Neural cell (in vitro differentiated cells): ENCODE results near the gene SLC22A14. TPM values are rescaled to one million over a fixed set of nuclear protein-coding genes. Genes with fewer than 3 reads are reported as not detected.

ENCODE experiments used
- H2AFZ ChIP-seq: fragments of 200-600, 300-800 bp; sonication (generic), shearing (Covaris generic); 2 replicates; pipeline ENCODE4 v1.6.0; 2014; ENCODE audit warnings: low read depth, mild to moderate bottlenecking, antibody characterized with exemption, low read length, moderate library complexity
- H3F3A ChIP-seq: fragments of 200-600 bp; shearing (Covaris generic); 2 replicates; pipeline ENCODE4 v1.6.1; 2016; ENCODE audit warnings: mild to moderate bottlenecking, moderate library complexity, mixed read lengths, antibody characterized with exemption, low read length; ENCODE audit not compliant: insufficient read depth, poor library complexity, severe bottlenecking
- H3K27ac ChIP-seq: fragments of 200-600, 300-800 bp; sonication (generic), shearing (Covaris generic); 2 replicates; pipeline ENCODE4 v1.5.1; 2014; ENCODE audit warnings: mild to moderate bottlenecking, low read length, moderate library complexity
- H3K27me3 ChIP-seq: fragments of 300-800, 200-600 bp; sonication (generic), shearing (Covaris generic); 2 replicates; pipeline ENCODE4 v1.6.0; 2014; ENCODE audit warnings: mild to moderate bottlenecking, low read depth, low read length, moderate library complexity; ENCODE audit not compliant: insufficient read depth
- H3K36me3 ChIP-seq: fragments of 300-800, 200-600 bp; sonication (generic), shearing (Covaris generic); 2 replicates; pipeline ENCODE4 v1.5.1; 2014; ENCODE audit warnings: mild to moderate bottlenecking, antibody characterized with exemption, low read length, moderate library complexity; ENCODE audit not compliant: insufficient read depth
- H3K4me2 ChIP-seq: fragments of 300-800, 200-600 bp; sonication (generic), shearing (Covaris generic); 2 replicates; pipeline ENCODE4 v1.6.0; 2014; ENCODE audit warnings: mild to moderate bottlenecking, low read length
- H3K4me3 ChIP-seq: fragments of 300-800, 200-600 bp; sonication (generic), shearing (Covaris generic); 2 replicates; pipeline ENCODE4 v1.5.1; 2014; ENCODE audit warnings: mild to moderate bottlenecking, low read length, moderate library complexity
- H3K79me2 ChIP-seq: fragments of 200-600 bp; shearing (Covaris generic); replicated peaks from 2 replicates; pipeline ENCODE4 v1.6.0; 2014; ENCODE audit warnings: mild to moderate bottlenecking, low read length, moderate library complexity; ENCODE audit not compliant: insufficient read depth
- H3K9ac ChIP-seq: fragments of 300-800, 200-600 bp; sonication (generic), shearing (Covaris generic); 2 replicates; pipeline ENCODE4 v1.6.1; 2016; ENCODE audit warnings: mild to moderate bottlenecking, low read length, mixed read lengths
- H3K9me2 ChIP-seq: fragments of 200-600 bp; shearing (Covaris generic); 2 replicates; pipeline ENCODE4 v1.6.1; 2016; ENCODE audit warnings: mild to moderate bottlenecking, low read length, mixed read lengths; ENCODE audit not compliant: insufficient read depth
- H3K9me3 ChIP-seq: fragments of 200-600, 300-800 bp; sonication (generic), shearing (Covaris generic); 2 replicates; pipeline ENCODE4 v1.6.1; 2016; ENCODE audit warnings: mild to moderate bottlenecking, mixed run types, low read length, moderate library complexity, mixed read lengths
- H4K20me1 ChIP-seq: fragments of 200-600 bp; shearing (Covaris generic); 2 replicates; pipeline ENCODE4 v1.6.1; 2016; ENCODE audit warnings: mild to moderate bottlenecking, mixed run types; ENCODE audit not compliant: insufficient read depth
- CTCF ChIP-seq: fragments of 450-650 bp; IDR thresholded peaks from 2 replicates; pipeline ENCODE4 v1.5.1; 2014; ENCODE audit warnings: antibody characterized with exemption, mild to moderate bottlenecking, moderate library complexity; ENCODE audit not compliant: poor library complexity, severe bottlenecking
- EP300 ChIP-seq: fragments of 450-650 bp; conservative IDR thresholded peaks from 2 replicates; pipeline ENCODE4 v1.6.1; 2014; ENCODE audit warnings: antibody characterized with exemption, mild to moderate bottlenecking, moderate library complexity; ENCODE audit not compliant: poor library complexity, severe bottlenecking
- EZH2 ChIP-seq: fragments of 200-600, 300-800 bp; shearing (Covaris generic), sonication (generic); IDR thresholded peaks from 2 replicates; pipeline ENCODE4 v1.6.1; 2014; ENCODE audit warnings: antibody characterized with exemption, low read length, borderline replicate concordance, mild to moderate bottlenecking; ENCODE audit not compliant: insufficient read depth, poor library complexity, severe bottlenecking
- MXI1 ChIP-seq: fragments of 450-650 bp; conservative IDR thresholded peaks from 2 replicates; pipeline ENCODE4 v1.6.1; 2014; ENCODE audit warnings: antibody characterized with exemption, mild to moderate bottlenecking; ENCODE audit not compliant: poor library complexity, severe bottlenecking
- POLR2AphosphoS5 ChIP-seq: IDR thresholded peaks from 2 replicates; pipeline ENCODE4 v1.6.1; 2012
- RAD21 ChIP-seq: fragments of 450-650 bp; conservative IDR thresholded peaks from 2 replicates; pipeline ENCODE4 v1.6.1; 2014; ENCODE audit warnings: antibody characterized with exemption, mild to moderate bottlenecking, moderate library complexity
- SMC3 ChIP-seq: fragments of 450-650 bp; conservative IDR thresholded peaks from 2 replicates; pipeline ENCODE4 v1.6.1; 2014; ENCODE audit warnings: antibody characterized with exemption, mild to moderate bottlenecking, moderate library complexity; ENCODE audit not compliant: poor library complexity
- TAF1 ChIP-seq: IDR thresholded peaks from 2 replicates; pipeline ENCODE4 v1.6.1; 2012; ENCODE audit warnings: low read depth
- polyA plus RNA-seq: library from polyadenylated mRNA; depleted of rRNA; stranded (reverse); fragments of >200 nt; gene quantifications from 2 replicates; pipeline ENCODE4 v1.2.3, GENCODE V29; 2014
- TF ChIP-seq, protein P1 (sequence below): IDR thresholded peaks from 2 replicates; pipeline ENCODE4 v1.6.1; 2012; ENCODE audit warnings: borderline replicate concordance

The SLC22A14 gene
- polyA plus RNA-seq, 1 donor from 2014 or later: 0.25 TPM

DNA sequence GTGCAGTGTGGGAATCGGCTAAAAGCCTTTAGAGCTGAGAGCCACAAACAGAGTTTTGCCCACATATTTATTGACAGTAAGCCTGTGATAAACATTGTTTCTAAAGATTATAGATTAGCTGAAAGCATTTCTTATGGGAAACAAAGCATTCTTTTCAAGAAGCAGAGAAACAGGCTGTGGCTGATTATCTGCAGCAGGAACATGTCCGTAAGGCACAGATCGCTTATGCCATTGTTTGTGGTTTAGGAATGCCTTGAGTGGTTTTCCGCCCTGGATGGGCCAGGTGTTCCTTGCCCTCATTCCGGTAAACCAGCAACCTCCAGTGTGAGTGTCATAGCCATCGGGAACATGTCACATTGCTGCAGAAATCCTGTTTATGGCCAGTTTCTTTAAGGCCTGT, 76.9 kb downstream of the SLC22A14 start (continued):
- TF ChIP-seq, protein P1, sequence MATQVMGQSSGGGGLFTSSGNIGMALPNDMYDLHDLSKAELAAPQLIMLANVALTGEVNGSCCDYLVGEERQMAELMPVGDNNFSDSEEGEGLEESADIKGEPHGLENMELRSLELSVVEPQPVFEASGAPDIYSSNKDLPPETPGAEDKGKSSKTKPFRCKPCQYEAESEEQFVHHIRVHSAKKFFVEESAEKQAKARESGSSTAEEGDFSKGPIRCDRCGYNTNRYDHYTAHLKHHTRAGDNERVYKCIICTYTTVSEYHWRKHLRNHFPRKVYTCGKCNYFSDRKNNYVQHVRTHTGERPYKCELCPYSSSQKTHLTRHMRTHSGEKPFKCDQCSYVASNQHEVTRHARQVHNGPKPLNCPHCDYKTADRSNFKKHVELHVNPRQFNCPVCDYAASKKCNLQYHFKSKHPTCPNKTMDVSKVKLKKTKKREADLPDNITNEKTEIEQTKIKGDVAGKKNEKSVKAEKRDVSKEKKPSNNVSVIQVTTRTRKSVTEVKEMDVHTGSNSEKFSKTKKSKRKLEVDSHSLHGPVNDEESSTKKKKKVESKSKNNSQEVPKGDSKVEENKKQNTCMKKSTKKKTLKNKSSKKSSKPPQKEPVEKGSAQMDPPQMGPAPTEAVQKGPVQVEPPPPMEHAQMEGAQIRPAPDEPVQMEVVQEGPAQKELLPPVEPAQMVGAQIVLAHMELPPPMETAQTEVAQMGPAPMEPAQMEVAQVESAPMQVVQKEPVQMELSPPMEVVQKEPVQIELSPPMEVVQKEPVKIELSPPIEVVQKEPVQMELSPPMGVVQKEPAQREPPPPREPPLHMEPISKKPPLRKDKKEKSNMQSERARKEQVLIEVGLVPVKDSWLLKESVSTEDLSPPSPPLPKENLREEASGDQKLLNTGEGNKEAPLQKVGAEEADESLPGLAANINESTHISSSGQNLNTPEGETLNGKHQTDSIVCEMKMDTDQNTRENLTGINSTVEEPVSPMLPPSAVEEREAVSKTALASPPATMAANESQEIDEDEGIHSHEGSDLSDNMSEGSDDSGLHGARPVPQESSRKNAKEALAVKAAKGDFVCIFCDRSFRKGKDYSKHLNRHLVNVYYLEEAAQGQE: no peak
- no peak for TF ChIP-seq MXI1

- no peaks in the 10 kb centered on the region for H3K9me2 ChIP-seq
- no peaks in the 10 kb centered on the region for H3F3A ChIP-seq
- H3K27ac ChIP-seq: no peak overlapping the region
- H3K27me3 ChIP-seq: no peaks in the 10 kb centered on the region
- H3K36me3 ChIP-seq: no peaks in the 10 kb centered on the region
- H4K20me1 ChIP-seq: no peaks in the 10 kb centered on the region
- TF ChIP-seq TAF1 (no peak), RAD21 (no peak), SMC3 (no peak), EZH2 (no peak), CTCF (no peak), MXI1 (no peak), EP300 (no peak), POLR2AphosphoS5 (no peak)
- TF ChIP-seq, protein P1: no peak
- H3K9ac ChIP-seq: no peak overlapping the region
- no peaks in the 10 kb centered on the region for H3K79me2 ChIP-seq
- H3K4me3 ChIP-seq: no peak overlapping the region
- no peaks in the 10 kb centered on the region for H3K9me3 ChIP-seq
- no peak overlapping the region for H3K4me2 ChIP-seq
- no peak overlapping the region for H2AFZ ChIP-seq
Measured at GRCh38 chr3:38360345-38360744, 78.3 kb downstream of the SLC22A14 start.
